ENCODE data around the gene C6orf62. TPM values are rescaled to one million over a fixed set of nuclear protein-coding genes. Genes with fewer than 3 reads are reported as not detected.

The C6orf62 gene
- total RNA-seq, 2 donors from 2014 or later, result 95.1 to 115 TPM

DNA sequence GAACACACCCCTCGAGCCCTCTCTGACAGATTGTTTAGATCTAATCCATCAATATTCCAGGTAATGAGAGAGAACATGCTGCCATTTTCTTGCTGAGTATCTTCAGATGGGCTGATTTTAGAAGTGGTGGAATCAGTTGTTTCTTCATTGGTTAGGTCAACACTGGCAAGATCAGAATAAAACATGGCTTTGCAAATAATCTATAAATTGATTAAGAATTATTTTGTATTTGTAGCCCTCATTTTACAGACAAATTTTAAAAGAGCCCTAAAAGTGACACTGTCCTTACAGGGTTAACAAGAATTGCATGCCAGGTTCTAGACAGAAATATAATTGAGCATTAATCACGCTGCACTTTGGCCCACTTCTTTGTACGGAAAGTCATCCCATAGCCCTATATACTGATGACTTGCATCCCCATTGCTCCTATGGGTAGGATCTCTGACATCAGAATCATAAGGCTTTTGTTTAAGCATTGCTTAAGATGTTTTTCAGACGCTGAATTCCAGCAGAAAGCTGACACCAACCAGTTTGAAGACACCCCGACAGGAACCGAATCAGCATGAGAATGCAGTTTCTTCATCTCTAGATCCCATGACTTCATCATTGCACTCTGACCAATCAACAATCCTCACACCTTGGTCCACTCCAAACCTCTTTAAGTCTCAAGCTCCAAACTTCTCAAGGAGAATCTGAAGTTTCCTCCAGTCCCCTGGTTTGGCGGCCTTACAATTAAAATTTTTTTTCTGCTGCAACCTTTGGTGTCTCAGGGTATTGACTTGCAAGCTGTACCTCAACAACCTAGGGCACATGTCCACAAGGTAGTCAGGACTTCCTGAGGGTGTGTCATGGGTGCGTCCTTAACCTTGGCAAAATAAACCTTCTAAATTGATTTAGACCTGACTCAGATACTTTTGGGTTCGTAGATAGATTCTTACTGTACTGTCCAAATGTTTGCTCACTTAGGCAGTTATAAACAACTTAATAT, 60.1 kb downstream of the C6orf62 start:
- H3K36me3 ChIP-seq, result no peaks in the 10 kb centered on the region

GRCh38 chr6:24655215-24655614, 63.7 kb downstream of the C6orf62 start:
- intact Hi-C loops (cut with DNase I), result no loop called here
- no peak overlapping the region for H3K27ac ChIP-seq
- WGBS, result 85% methylated on average over 1 of the region's 1 CpG
- no peak for DNase-seq (ENCODE audit: low spot score)
- H3K4me3 ChIP-seq, result no peak overlapping the region
- TF ChIP-seq POLR2AphosphoS5 (IDR thresholded peaks at IDR 0.05) (no peak), CTCF (IDR thresholded peaks at IDR 0.05) (no peak), POLR2A (IDR thresholded peaks at IDR 0.05) (no peak)
- H3K36me3 ChIP-seq, result no peaks in the 10 kb centered on the region
- no peaks in the 10 kb centered on the region for H3K9me3 ChIP-seq
- H3K4me1 ChIP-seq (replicated peaks), result no peaks in the 10 kb centered on the region
- no peaks in the 10 kb centered on the region for H3K27me3 ChIP-seq (replicated peaks; ENCODE audit: insufficient read depth)

More for the DNA sequence above, 60.1 kb downstream of the C6orf62 start:
- WGBS, result 78% methylated on average over 9 of the region's 9 CpGs
- no peaks in the 10 kb centered on the region for H3K27me3 ChIP-seq (replicated peaks; ENCODE audit: insufficient read depth)
- no peak overlapping the region for H3K27ac ChIP-seq
- no peaks in the 10 kb centered on the region for H3K9me3 ChIP-seq
- H3K4me1 ChIP-seq (replicated peaks), result peaks cover 14% of the 10 kb centered on the region
- H3K4me3 ChIP-seq, result no peak overlapping the region
- no peak for DNase-seq (ENCODE audit: low spot score)
- TF ChIP-seq CTCF (IDR thresholded peaks at IDR 0.05) (no peak), POLR2A (IDR thresholded peaks at IDR 0.05) (no peak), POLR2AphosphoS5 (IDR thresholded peaks at IDR 0.05) (no peak)
- intact Hi-C loops (cut with DNase I), result no loop called here

Other genes starting within 250 kb of the C6orf62 start
- gene GPLD1, start 229.6 kb downstream of the C6orf62 start, total RNA-seq, result 10 to 100 TPM in 1 of 2 donors, 1 to 10 TPM in 1; 3.1 to 13.0 TPM
- 10 to 100 TPM; 11.1 to 22.6 TPM for gene ALDH5A1, start 224.2 kb downstream of the C6orf62 start, total RNA-seq
- gene KIAA0319, start 73.0 kb downstream of the C6orf62 start, total RNA-seq, result 1 to 10 TPM in 1 of 2 donors, under 1 TPM in 1; 0.09 to 1.1 TPM
- gene TDP2, start 52.3 kb downstream of the C6orf62 start, total RNA-seq, result 100 to 1,000 TPM in 1 of 2 donors, 10 to 100 TPM in 1; 46.1 to 126 TPM
- 10 to 100 TPM in 1 of 2 donors, 1 to 10 TPM in 1; 8.8 to 15.9 TPM for gene ACOT13, start 52.1 kb downstream of the C6orf62 start, total RNA-seq
- gene GMNN, start 55.8 kb upstream of the C6orf62 start, total RNA-seq, result 100 to 1,000 TPM in 1 of 2 donors, 1 to 10 TPM in 1; 9.0 to 129 TPM
- not detected for gene ARMH2, start 79.8 kb upstream of the C6orf62 start, total RNA-seq
- 10 to 100 TPM; 16.1 to 23.7 TPM for gene RIPOR2, start 216.8 kb upstream of the C6orf62 start, total RNA-seq

All from prostate gland (tissue), 2 donors.